ENCODE results near the gene LAMB4.

GRCh38 chr7:108164342-108164741 lies 34.2 kb upstream of the LAMB4 start:
- no peak for TF ChIP-seq CTCF (IDR thresholded peaks at IDR 0.05)
- TF ChIP-seq POLR2A (IDR thresholded peaks at IDR 0.05) = no peak
